Stimulated activated memory B cell treated with anti-CD40 and anti-IgM and Interleukin-4, amounts not matched to agents 10 μg/mL and 1 μg/mL and 100 μg/mL, for 72 hours (primary cell): Measurements from ENCODE around the gene MEST.
"Not testable (repeated sequence)": the region's sequence is repeated elsewhere in the genome, so short reads cannot be mapped to it uniquely, and the experiment has no call there.

Source experiments
- ATAC-seq: fragments of 150-1000 bp; cut with Tn5 transposase; 2 replicates; pipeline ENCODE4 v1.10.0; 2021
- H3K27ac Mint-ChIP-seq: one replicate; pipeline ENCODE4 v1.8.0; 2022; ENCODE audit warnings: mild to moderate bottlenecking, mixed read lengths
- H3K27me3 Mint-ChIP-seq: one replicate; pipeline ENCODE4 v1.8.0; 2022; ENCODE audit warnings: mixed read lengths
- H3K36me3 Mint-ChIP-seq: one replicate; pipeline ENCODE4 v1.8.0; 2022; ENCODE audit warnings: mixed read lengths
- H3K4me1 Mint-ChIP-seq: one replicate; pipeline ENCODE4 v1.8.0; 2022; ENCODE audit warnings: mixed read lengths
- H3K4me3 Mint-ChIP-seq: one replicate; pipeline ENCODE4 v1.8.0; 2022; ENCODE audit warnings: mild to moderate bottlenecking, moderate library complexity, mixed read lengths
- H3K9me3 Mint-ChIP-seq: one replicate; pipeline ENCODE4 v1.8.0; 2022; ENCODE audit warnings: mixed read lengths

MEST gene

DNA sequence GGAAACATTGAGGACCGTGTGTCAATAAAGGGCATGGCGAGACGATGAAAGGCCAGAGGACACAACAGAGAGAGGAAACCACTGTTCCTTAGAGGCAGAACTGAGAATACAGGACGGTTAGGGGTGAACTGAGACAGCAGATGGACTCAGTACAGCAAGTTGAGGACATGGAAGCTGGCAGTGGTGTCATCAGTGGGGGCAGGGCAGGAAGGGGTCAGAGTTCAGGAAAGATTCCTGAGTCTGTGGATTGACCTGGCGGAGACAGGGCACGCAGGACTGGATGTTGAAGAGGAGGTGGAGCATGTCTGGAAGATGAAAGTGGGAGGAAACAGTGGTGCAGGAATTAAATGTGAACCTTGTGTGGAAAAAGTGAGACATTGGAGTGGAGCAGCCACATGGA is 46.0 kb downstream of the MEST start:
- H3K27ac Mint-ChIP-seq, H3K36me3 Mint-ChIP-seq, H3K4me1 Mint-ChIP-seq, H3K27me3 Mint-ChIP-seq, ATAC-seq, H3K4me3 Mint-ChIP-seq, H3K9me3 Mint-ChIP-seq: not testable (repeated sequence)

DNA sequence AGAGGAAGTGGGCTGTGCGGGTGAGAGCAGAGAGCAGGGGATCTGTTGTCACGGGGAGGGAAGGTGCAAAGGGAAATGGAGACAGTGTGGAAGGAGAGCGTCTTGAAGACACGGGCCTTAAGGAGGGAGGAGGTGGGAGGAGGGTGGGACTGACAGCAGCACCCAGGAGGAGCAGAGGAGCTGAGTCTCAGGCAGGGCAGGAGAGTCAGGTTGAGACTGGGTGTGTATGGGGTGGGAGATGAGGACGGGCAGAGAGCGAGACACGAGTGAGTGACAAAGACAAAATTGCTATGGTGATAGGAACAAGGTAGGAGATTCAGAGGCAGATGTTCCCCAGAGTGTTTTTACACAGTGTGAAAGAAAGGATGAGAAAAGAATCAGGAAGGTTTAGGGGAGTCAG is 49.4 kb downstream of the MEST start:
- H3K4me3 Mint-ChIP-seq, H3K27me3 Mint-ChIP-seq, H3K27ac Mint-ChIP-seq, H3K4me1 Mint-ChIP-seq, H3K9me3 Mint-ChIP-seq, ATAC-seq: not testable (repeated sequence)
- H3K36me3 Mint-ChIP-seq: peaks cover 15% of the 10 kb centered on the region

DNA sequence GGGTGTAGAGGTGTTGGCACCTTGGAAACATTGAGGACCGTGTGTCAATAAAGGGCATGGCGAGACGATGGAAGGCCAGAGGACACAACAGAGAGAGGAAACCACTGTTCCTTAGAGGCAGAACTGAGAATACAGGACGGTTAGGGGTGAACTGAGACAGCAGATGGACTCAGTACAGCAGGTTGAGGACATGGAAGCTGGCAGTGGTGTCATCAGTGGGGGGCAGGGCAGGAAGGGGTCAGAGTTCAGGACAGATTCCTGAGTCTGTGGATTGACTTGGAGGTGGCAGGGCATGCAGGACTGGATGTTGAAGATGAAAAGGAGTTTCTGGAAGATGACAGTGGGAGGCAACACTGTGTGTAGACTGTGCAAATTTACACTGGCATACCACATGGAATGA is 50.4 kb downstream of the MEST start:
- H3K4me3 Mint-ChIP-seq, H3K27me3 Mint-ChIP-seq, H3K27ac Mint-ChIP-seq, H3K4me1 Mint-ChIP-seq, H3K9me3 Mint-ChIP-seq, ATAC-seq: not testable (repeated sequence)
- peaks cover 17% of the 10 kb centered on the region for H3K36me3 Mint-ChIP-seq

DNA sequence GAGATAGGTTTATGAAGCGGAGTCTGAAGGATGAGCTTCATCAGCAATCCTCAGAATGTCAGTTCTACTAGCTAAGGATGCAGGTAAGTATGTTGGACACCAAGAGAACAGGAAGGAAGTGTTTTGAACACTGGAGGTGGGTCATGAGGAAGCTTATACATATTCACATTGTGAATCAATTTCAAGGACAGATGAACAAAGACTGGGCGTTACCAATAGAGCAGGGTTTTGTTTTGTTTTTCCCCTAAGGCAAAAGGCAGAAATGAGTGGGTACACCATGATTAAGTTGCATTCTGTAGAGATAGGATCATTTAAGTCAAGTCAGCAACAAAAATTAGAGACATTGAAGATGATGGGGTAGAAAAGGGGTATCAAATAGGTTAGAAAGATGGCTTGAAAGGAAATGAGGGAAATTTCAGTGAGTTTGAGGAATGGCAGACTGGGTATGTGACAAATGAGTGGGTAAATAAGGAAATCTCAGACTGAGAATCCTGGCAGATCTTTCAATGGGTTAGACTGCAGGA is 51.7 kb downstream of the MEST start:
- H3K27ac Mint-ChIP-seq: no peak overlapping the region
- ATAC-seq: no peak
- H3K4me3 Mint-ChIP-seq: no peak overlapping the region
- H3K4me1 Mint-ChIP-seq: no peaks in the 10 kb centered on the region
- H3K9me3 Mint-ChIP-seq: no peaks in the 10 kb centered on the region
- no peaks in the 10 kb centered on the region for H3K27me3 Mint-ChIP-seq
- peaks cover 24% of the 10 kb centered on the region for H3K36me3 Mint-ChIP-seq

DNA sequence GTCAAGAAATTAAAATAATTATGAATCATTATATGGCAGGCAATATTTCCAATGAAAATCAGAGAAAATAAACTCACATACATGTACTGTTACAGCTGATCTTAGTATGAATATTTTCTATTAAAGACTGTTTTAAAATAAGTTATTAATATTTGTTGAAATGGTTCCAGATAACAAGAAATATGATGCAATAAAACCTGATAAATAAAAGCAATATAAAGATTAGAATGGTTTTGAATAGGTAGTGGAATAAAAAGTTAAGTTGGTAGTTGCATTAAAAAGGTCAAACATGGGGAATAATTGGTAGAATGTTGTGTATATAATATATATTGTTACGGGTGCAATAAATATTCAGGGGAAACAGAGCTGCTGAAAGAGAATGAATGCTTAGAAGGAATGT is 52.5 kb downstream of the MEST start:
- H3K36me3 Mint-ChIP-seq: peaks cover 24% of the 10 kb centered on the region
- H3K27ac Mint-ChIP-seq: no peak overlapping the region
- H3K4me1 Mint-ChIP-seq: no peaks in the 10 kb centered on the region
- H3K9me3 Mint-ChIP-seq: no peaks in the 10 kb centered on the region
- H3K4me3 Mint-ChIP-seq: no peak overlapping the region
- H3K27me3 Mint-ChIP-seq: no peaks in the 10 kb centered on the region
- ATAC-seq: no peak

DNA sequence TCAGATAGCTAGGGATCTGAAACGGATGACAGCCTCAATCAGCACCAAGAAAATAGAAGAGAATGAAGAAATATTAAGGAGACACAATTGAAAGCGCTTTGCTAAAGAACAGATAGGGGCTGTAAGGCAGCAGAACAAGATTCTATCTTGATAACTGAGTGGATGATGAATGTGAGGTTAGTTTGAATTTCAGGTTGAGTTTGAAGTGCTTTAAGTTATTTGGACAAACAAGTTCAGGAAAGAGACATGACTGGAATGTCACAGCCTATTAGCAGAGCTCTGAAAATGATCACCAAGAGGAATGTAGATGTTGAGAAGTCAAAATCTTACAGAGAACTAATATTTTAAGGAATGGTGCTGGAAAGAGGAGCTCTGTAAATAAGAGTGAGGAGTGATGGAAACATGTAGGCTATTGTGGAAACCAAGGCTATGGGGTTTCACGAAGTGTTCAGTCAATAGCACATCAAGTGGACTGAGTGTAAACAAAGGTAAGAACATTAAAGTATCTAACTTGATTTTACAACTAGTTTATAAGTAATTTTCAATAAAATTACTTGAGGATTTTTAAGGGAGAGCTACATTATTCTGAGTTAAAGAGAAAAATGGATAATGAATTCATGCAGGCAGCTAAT is 61.6 kb downstream of the MEST start:
- no peak overlapping the region for H3K27ac Mint-ChIP-seq
- ATAC-seq: no peak
- no peaks in the 10 kb centered on the region for H3K4me1 Mint-ChIP-seq
- H3K27me3 Mint-ChIP-seq: no peaks in the 10 kb centered on the region
- no peak overlapping the region for H3K4me3 Mint-ChIP-seq
- peaks cover 43% of the 10 kb centered on the region for H3K36me3 Mint-ChIP-seq
- no peaks in the 10 kb centered on the region for H3K9me3 Mint-ChIP-seq

DNA sequence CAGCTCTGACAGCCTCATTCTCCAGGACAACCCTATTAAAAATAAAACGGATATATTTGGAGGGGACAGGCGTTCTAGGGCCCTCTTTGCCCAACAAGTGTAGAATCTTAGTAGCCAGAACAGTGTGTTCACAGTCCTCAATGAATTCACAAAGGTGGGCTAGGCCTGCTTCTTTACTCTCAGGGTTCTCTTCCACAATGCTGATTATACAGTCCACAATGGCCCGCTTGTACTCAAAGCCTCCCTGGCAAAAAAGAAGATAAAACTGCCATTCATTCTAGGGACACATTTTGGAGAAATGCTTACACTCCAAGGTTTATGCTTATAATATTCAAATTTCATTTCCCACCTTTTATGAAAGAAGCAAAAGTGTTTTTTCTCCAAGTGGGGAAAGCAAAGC is 62.6 kb downstream of the MEST start:
- Mint-ChIP-seq H3K27ac (no peak overlapping the region), H3K4me1 (no peaks in the 10 kb centered on the region), H3K36me3 (peaks cover 48% of the 10 kb centered on the region), H3K27me3 (no peaks in the 10 kb centered on the region), H3K9me3 (no peaks in the 10 kb centered on the region), H3K4me3 (no peak overlapping the region)
- no peak for ATAC-seq
